GM12878 (cell line): ENCODE measurements around the gene MICAL3. TPM values are rescaled to one million over a fixed set of nuclear protein-coding genes. Genes with fewer than 3 reads are reported as not detected.

Source experiments
- ATAC-seq: fragments of 200-7000 bp; cut with Tn5 transposase; 3 replicates; pipeline ENCODE4 v1.9.1; 2020; ENCODE audit warnings: mild to moderate bottlenecking, moderate library complexity
- BruUV-seq: library from RNA; stranded (reverse); fragments of 400-500 nt; replicated peaks from 2 replicates; lab custom pipeline; 2021; lab: Mats Ljungman, UMichigan
- CTCF ChIA-PET: fragments of 300-600 bp; sonication (Branson Sonifier 250); formaldehyde crosslinking; extraction: SDS; loops from one replicate; lab custom pipeline; 2021; ENCODE audit warnings: inconsistent platforms; lab: Yijun Ruan, JAX
- POLR2A ChIA-PET: fragments of 350-600 bp; formaldehyde crosslinking; extraction: SDS; loops from one replicate; lab custom pipeline; 2021; ENCODE audit warnings: inconsistent platforms; lab: Charles Lee
- RAD21 ChIA-PET: fragments of 300-600 bp; sonication (Branson Sonifier 250); formaldehyde crosslinking; loops from one replicate; lab custom pipeline; 2023; ENCODE audit warnings: antibody characterized with exemption; ENCODE audit not compliant: unreplicated experiment; lab: Charles Lee
- SMC1A ChIA-PET: fragments of 300-600 bp; sonication (Branson Sonifier 250); formaldehyde crosslinking; loops from one replicate; lab custom pipeline; 2023; ENCODE audit not compliant: unreplicated experiment, uncharacterized antibody; lab: Charles Lee
- DNase-seq: peaks from one replicate; pipeline ENCODE4 v3.0.0-alpha.2; 2011; ENCODE audit warnings: low read depth, low spot score
- FAIRE-seq: peaks from 3 replicates; lab custom pipeline; 2011; peaks lifted over from hg19 to GRCh38; lab: Jason Lieb, UNC
- H2AFZ ChIP-seq: 2 replicates; pipeline ENCODE4 v1.6.0; 2011; ENCODE audit warnings: low read depth, low read length, control low read depth; ENCODE audit not compliant: control insufficient read depth
- H3K27ac ChIP-seq: 2 replicates; pipeline ENCODE4 v1.5.1; 2011; ENCODE audit warnings: control low read depth; ENCODE audit not compliant: control insufficient read depth, insufficient read depth
- H3K27me3 ChIP-seq, 2 experiments: replicated peaks in 1 of 2; 2 replicates each; pipeline versions ENCODE4 v1.6.0 to v1.6.1; 2011; ENCODE audit warnings: low read length in 1 of 2; ENCODE audit not compliant: control insufficient read depth in 2 of 2, insufficient read depth in 2 of 2
- H3K36me3 ChIP-seq, 2 experiments: 2 replicates each; pipeline ENCODE4 v1.5.1; 2011; ENCODE audit warnings: low read length in 1 of 2; ENCODE audit not compliant: control insufficient read depth in 2 of 2, insufficient read depth in 2 of 2
- H3K4me1 ChIP-seq: 2 replicates; pipeline ENCODE4 v1.6.1; 2011; ENCODE audit warnings: mild to moderate bottlenecking, low read length, moderate library complexity, mixed read lengths; ENCODE audit not compliant: control insufficient read depth, insufficient read depth
- H3K4me2 ChIP-seq: 2 replicates; pipeline ENCODE4 v1.6.0; 2011; ENCODE audit warnings: control low read depth; ENCODE audit not compliant: control insufficient read depth, insufficient read depth
- H3K4me3 ChIP-seq: fragments of 200-600 bp; sonication (generic); 2 replicates; pipeline ENCODE4 v1.5.1; 2016
- H3K79me2 ChIP-seq: 2 replicates; pipeline ENCODE4 v1.6.0; 2011; ENCODE audit warnings: low read length; ENCODE audit not compliant: control insufficient read depth, insufficient read depth
- H3K9ac ChIP-seq: 2 replicates; pipeline ENCODE4 v1.8.0; 2011; ENCODE audit warnings: low read length, control low read depth, mixed read lengths; ENCODE audit not compliant: control insufficient read depth, insufficient read depth
- H3K9me3 ChIP-seq: replicated peaks from 3 replicates; pipeline ENCODE4 v1.5.1; 2011; ENCODE audit warnings: mild to moderate bottlenecking, low read length; ENCODE audit not compliant: control insufficient read depth, insufficient read depth
- H4K20me1 ChIP-seq: 2 replicates; pipeline ENCODE4 v1.6.0; 2011; ENCODE audit not compliant: control insufficient read depth, insufficient read depth
- ATF7 ChIP-seq: fragments of 450-650 bp; IDR thresholded peaks from 2 replicates; pipeline ENCODE4 v1.6.1; 2016; ENCODE audit warnings: low read depth, mild to moderate bottlenecking
- CUX1 ChIP-seq: IDR thresholded peaks from 2 replicates; pipeline ENCODE4 v1.6.1; 2012; ENCODE audit warnings: improper control_type of control experiment, low read depth, low read length; ENCODE audit not compliant: insufficient replicate concordance
- EGR1 ChIP-seq, 2 experiments: IDR thresholded peaks; 1 replicate in 1 of 2; 2 replicates in 1 of 2; pipeline ENCODE4 v1.6.1; 2011 to 2012; ENCODE audit warnings: low read depth in 2 of 2, low read length in 2 of 2, borderline replicate concordance in 1 of 2, mild to moderate bottlenecking in 1 of 2, moderate library complexity in 1 of 2
- MEF2B ChIP-seq: fragments of 450-650 bp; IDR thresholded peaks from 2 replicates; pipeline ENCODE4 v1.6.1; 2018; ENCODE audit warnings: mild to moderate bottlenecking, moderate library complexity; ENCODE audit not compliant: partially characterized antibody, poor library complexity, severe bottlenecking
- PAX8 ChIP-seq: fragments of 450-650 bp; IDR thresholded peaks from 2 replicates; pipeline ENCODE4 v1.6.1; 2017; ENCODE audit warnings: mild to moderate bottlenecking, moderate library complexity
- TARDBP ChIP-seq: IDR thresholded peaks from 2 replicates; pipeline ENCODE4 v1.6.1; 2016; ENCODE audit warnings: borderline replicate concordance
- TCF12 ChIP-seq: IDR thresholded peaks from 2 replicates; pipeline ENCODE4 v1.6.1; 2011; ENCODE audit warnings: low read depth, mild to moderate bottlenecking, low read length
- WGBS: methylation state at CpG from one replicate; pipeline ENCODE4 v1.1.6; 2016; ENCODE audit warnings: low lambda C conversion rate; ENCODE audit not compliant: insufficient replicate concordance, insufficient coverage; ENCODE audit errors: missing lambda C conversion rate; 5-methylcytosine and 5-hydroxymethylcytosine counted together
- in situ Hi-C: fragments of 300-500 bp; cut with MboI; formaldehyde crosslinking; loops from 9 replicates; pipeline ENCODE4 v1.14.3; 2018; ENCODE audit warnings: mixed read lengths
- intact Hi-C: fragments of 100-400 bp; cut with micrococcal nuclease; formaldehyde crosslinking; loops from one replicate; pipeline ENCODE4 v1.14.2; 2022; ENCODE audit not compliant: unreplicated experiment
- polyA plus RNA-seq, 11 experiments: library from polyadenylated mRNA; depleted of rRNA in 4 of 11; unstranded in 6 of 11; stranded (reverse) in 5 of 11; fragments of >200 nt; fragmentation: Nextera tagmentation in 4 of 11; fragmentation: Illumina TruSeq in 1 of 11; extraction: Ambion mirVana in 4 of 11; extraction: Trizol in 1 of 11; gene quantifications; 1 replicate in 1 of 11; 2 replicates in 10 of 11; pipeline versions ENCODE4 v1.2.1 to v1.2.3, GENCODE V29; 2011 to 2016; ENCODE audit warnings: inconsistent platforms in 2 of 11, missing spikeins in 2 of 11, low read depth in 1 of 11
- total RNA-seq, 4 experiments: library from RNA; depleted of rRNA in 3 of 4; stranded (reverse); fragments of >200 nt in 3 of 4; fragmentation: Illumina TruSeq in 1 of 4; extraction: Trizol in 1 of 4; gene quantifications; 2 replicates each; pipeline versions ENCODE4 v1.2.1 to v1.2.3, GENCODE V29; 2013 to 2021

Gene MICAL3
- total and polyA plus RNA-seq, 10 of the 15 experiments (the other 5 are each of a cell fraction or from before 2014, with no cell fraction given): 2.6 to 92.2 (median 24.0) TPM

- TF ChIP-seq CUX1 (no peak), MEF2B (no peak), EGR1 (IDR thresholded peaks at IDR 0.05; ENCODE audit: borderline replicate concordance in 1 of 2, low read depth in 2 of 2, low read length in 2 of 2) (no peak), ATF7 (no peak)
Measured at GRCh38 chr22:17754233-17754925, 270.0 kb downstream of the MICAL3 start (continued).

DNA sequence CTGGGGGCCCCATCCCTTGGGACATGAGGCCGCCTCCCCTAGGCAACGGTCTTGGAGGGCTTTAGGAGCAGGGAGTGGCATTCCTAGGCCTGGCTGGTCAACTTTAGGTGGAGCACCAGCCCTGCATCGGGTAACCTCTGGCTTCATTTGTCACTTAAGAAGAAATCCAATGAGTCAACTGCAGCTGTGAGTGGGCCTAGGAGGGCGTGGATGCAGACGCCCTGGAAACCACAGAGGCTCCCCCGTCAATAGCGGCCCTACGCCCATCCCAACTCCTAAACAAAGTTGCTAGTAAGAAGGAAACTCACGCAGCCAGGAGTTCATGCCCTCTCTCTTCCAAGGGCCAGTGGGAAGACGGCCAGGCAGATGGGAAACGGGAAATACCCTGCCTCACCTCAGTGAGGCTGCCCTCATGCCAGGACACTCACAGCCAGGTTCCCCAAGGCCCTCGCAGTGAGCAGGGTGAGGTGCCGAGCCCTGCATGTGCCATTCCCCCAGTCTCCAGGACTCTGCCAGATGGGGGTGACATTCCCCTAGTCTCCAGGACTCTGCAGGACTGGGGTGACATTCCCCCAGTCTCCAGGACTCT, 270.9 kb downstream of the MICAL3 start:
- H3K4me1 ChIP-seq: no peaks in the 10 kb centered on the region
- ChIA-PET CTCF (interaction anchor here (1.1 to 2.2 kb wide), 4 partner anchors 12 to 32 kb away, joined by 3 to 12 read pairs (median 5); no protein-coding TSS in a partner anchor), POLR2A (no interaction called here), SMC1A (interaction anchor here (1.3 kb wide), 1 partner anchor 32 kb away, joined by 9 read pairs; no protein-coding TSS in a partner anchor), RAD21 (interaction anchor here (1.3 kb wide), 1 partner anchor 32 kb away, joined by 17 read pairs; no protein-coding TSS in a partner anchor)
- DNase-seq (no peak), ATAC-seq (no peak), FAIRE-seq (no peak)
- H3K27me3 ChIP-seq: no peaks in the 10 kb centered on the region
- no peak overlapping the region for H3K4me2 ChIP-seq
- H3K9ac ChIP-seq: no peak overlapping the region
- in situ Hi-C loops: no loop called here
- BruUV-seq: no TSS peak
- 82% methylated on average over 13 of the region's 13 CpGs for WGBS
- H3K9me3 ChIP-seq: no peaks in the 10 kb centered on the region
- H3K4me3 ChIP-seq: no peak overlapping the region
- H4K20me1 ChIP-seq: no peaks in the 10 kb centered on the region; the same call in 1 of the 2 replicates
- H3K36me3 ChIP-seq: peaks cover 4 to 10% of the 10 kb centered on the region in 2 experiments; a peak in 3 of 4 replicates
- no peak overlapping the region for H2AFZ ChIP-seq
- intact Hi-C loops: no loop called here
- no peak overlapping the region for H3K27ac ChIP-seq
- H3K79me2 ChIP-seq: peaks cover 29% of the 10 kb centered on the region
- no peak for TF ChIP-seq CUX1
- TF ChIP-seq PAX8: no peak
- TF ChIP-seq TARDBP: no peak
- TF ChIP-seq TCF12: no peak
